Gastroesophageal sphincter (tissue), 3 donors: ENCODE results near the gene NKX1-2.

Experiments used
- EP300 ChIP-seq: sonication (generic); formaldehyde crosslinking; IDR thresholded peaks from one replicate; pipeline ENCODE4 v1.6.1; 2017; ENCODE audit warnings: antibody characterized with exemption, mild to moderate bottlenecking
- POLR2A ChIP-seq, 2 donors: fragments of 450-650 bp; IDR thresholded peaks; one replicate each; pipeline ENCODE4 v1.6.1; 2017; ENCODE audit warnings: antibody characterized with exemption in 2 of 2, mild to moderate bottlenecking in 2 of 2, moderate library complexity in 1 of 2
- POLR2AphosphoS5 ChIP-seq: sonication (generic); formaldehyde crosslinking; IDR thresholded peaks from one replicate; pipeline ENCODE4 v1.6.1; 2017; ENCODE audit warnings: antibody characterized with exemption
- TF ChIP-seq, protein P1 (sequence below), 4 experiments: fragments of 200-600 bp in 2 of 4; fragments of 450-650 bp in 2 of 4; sonication (generic) in 1 of 4; IDR thresholded peaks; one replicate each; pipeline ENCODE4 v1.5.1; 2017 to 2019; ENCODE audit warnings: antibody characterized with exemption in 4 of 4, mild to moderate bottlenecking in 2 of 4, moderate library complexity in 2 of 4

DNA sequence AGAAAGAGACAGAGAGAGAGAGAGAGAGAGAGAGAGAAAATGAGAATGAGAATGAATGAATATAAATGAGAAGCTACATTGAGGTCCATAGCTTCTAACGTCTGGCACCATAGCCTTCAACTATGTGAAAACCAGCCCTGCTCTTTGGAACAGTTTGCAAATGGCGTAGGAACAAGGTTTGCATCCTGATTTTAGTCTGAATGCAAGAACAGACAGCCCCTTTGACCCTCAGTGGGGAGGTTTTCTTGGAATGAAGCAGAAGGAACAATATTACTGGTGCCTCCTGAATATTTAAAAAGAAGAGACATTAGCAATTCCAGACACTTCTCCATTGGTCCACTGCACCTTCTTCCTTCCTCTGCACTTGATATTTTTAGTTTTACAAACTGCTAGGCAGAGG, 34.8 kb upstream of the NKX1-2 start:
- no peak for TF ChIP-seq EP300
- TF ChIP-seq, protein P1, sequence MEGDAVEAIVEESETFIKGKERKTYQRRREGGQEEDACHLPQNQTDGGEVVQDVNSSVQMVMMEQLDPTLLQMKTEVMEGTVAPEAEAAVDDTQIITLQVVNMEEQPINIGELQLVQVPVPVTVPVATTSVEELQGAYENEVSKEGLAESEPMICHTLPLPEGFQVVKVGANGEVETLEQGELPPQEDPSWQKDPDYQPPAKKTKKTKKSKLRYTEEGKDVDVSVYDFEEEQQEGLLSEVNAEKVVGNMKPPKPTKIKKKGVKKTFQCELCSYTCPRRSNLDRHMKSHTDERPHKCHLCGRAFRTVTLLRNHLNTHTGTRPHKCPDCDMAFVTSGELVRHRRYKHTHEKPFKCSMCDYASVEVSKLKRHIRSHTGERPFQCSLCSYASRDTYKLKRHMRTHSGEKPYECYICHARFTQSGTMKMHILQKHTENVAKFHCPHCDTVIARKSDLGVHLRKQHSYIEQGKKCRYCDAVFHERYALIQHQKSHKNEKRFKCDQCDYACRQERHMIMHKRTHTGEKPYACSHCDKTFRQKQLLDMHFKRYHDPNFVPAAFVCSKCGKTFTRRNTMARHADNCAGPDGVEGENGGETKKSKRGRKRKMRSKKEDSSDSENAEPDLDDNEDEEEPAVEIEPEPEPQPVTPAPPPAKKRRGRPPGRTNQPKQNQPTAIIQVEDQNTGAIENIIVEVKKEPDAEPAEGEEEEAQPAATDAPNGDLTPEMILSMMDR (IDR thresholded peaks at IDR 0.05), result no peak
- TF ChIP-seq POLR2A (IDR thresholded peaks at IDR 0.05), result no peak
- TF ChIP-seq POLR2AphosphoS5, result no peak
